IPS DF 6.9 (cell line): ENCODE results near the gene ARIH2.
A peak's percentile ranks its signal among the peaks of the same experiment; 100 is the strongest.

Experiments
- DNase-seq: peaks from one replicate; pipeline ENCODE4 v3.0.0-alpha.2; 2013; ENCODE audit warnings: low read depth, low spot score
- H3K27ac ChIP-seq: one replicate; pipeline ENCODE4 v1.5.1; 2013; ENCODE audit warnings: low read length, control low read depth
- H3K27me3 ChIP-seq: 2 replicates; pipeline ENCODE4 v1.6.1; 2013; ENCODE audit warnings: mild to moderate bottlenecking, low read length; ENCODE audit not compliant: control insufficient read depth, insufficient read depth
- H3K36me3 ChIP-seq: 2 replicates; pipeline ENCODE4 v1.6.1; 2013; ENCODE audit warnings: low read length; ENCODE audit not compliant: control insufficient read depth, insufficient read depth
- H3K4me1 ChIP-seq: 2 replicates; pipeline ENCODE4 v1.6.1; 2013; ENCODE audit warnings: low read length; ENCODE audit not compliant: control insufficient read depth, insufficient read depth
- H3K4me3 ChIP-seq: 2 replicates; pipeline ENCODE4 v1.5.1; 2013; ENCODE audit warnings: mild to moderate bottlenecking, low read length
- H3K9me3 ChIP-seq: 2 replicates; pipeline ENCODE4 v1.6.1; 2013; ENCODE audit warnings: low read length, inconsistent platforms; ENCODE audit not compliant: control insufficient read depth, insufficient read depth
- WGBS: extraction: QIAGEN DNeasy Blood & Tissue Kit; methylation state at CpG from one replicate; pipeline ENCODE4 v1.1.7; 2013; ENCODE audit warnings: mixed read lengths, missing lambda C conversion rate; ENCODE audit not compliant: insufficient read length, insufficient coverage; 5-methylcytosine and 5-hydroxymethylcytosine counted together

The ARIH2 gene

DNA sequence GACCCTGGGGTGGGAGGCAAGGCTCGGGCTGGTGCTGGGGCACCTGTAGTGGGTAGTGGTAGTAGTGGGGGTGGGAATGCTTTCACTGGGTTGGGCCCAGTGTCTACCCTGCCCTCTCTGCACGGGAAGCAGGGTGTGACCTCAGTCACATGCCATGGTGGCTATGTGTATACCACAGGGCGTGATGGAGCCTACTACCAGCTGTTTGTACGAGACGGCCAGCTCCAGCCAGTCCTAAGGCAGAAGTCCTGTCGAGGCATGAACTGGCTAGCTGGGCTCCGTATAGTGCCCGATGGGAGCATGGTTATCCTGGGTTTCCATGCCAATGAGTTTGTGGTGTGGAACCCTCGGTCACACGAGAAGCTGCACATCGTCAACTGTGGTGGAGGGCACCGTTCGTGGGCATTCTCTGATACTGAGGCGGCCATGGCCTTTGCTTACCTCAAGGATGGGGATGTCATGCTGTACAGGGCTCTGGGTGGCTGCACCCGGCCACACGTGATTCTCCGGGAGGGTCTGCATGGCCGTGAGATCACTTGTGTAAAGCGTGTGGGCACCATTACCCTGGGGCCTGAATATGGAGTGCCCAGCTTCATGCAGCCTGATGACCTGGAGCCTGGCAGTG, 94.6 kb downstream of the ARIH2 start:
- peaks cover 2% of the 10 kb centered on the region; the same call in 1 of the 2 replicates for H3K4me1 ChIP-seq
- H3K27ac ChIP-seq, result no peak overlapping the region
- no peaks in the 10 kb centered on the region for H3K27me3 ChIP-seq
- no CpG with 5 or more reads among the region's 19 CpGs for WGBS
- peaks cover 31% of the 10 kb centered on the region for H3K36me3 ChIP-seq
- DNase-seq, result no peak
- no peaks in the 10 kb centered on the region for H3K9me3 ChIP-seq
- no peak overlapping the region for H3K4me3 ChIP-seq

- peaks cover 31% of the 10 kb centered on the region for H3K36me3 ChIP-seq
- H3K4me3 ChIP-seq, result no peak overlapping the region
- no peak for DNase-seq
- no peak overlapping the region for H3K27ac ChIP-seq
- H3K4me1 ChIP-seq, result no peaks in the 10 kb centered on the region
- no CpG with 5 or more reads among the region's 24 CpGs for WGBS
- no peaks in the 10 kb centered on the region for H3K27me3 ChIP-seq
- no peaks in the 10 kb centered on the region for H3K9me3 ChIP-seq
Observed at GRCh38 chr3:49013738-49014660, 95.4 kb downstream of the ARIH2 start.

DNA sequence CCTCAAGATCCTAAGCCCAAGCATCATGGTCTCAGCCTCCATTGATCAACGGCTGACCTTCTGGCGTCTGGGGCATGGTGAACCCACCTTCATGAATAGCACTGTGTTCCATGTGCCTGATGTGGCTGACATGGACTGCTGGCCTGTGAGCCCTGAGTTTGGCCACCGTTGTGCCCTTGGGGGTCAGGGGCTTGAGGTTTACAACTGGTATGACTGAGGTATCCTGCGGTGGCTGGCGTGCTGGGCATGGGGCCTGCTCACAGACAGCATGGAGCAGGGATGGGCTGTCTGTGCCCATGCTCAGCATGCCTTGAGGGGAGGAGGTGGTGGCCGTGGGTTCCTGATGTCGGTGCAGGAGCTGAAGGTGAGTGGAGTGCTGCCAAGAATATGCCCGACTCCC, 96.4 kb downstream of the ARIH2 start:
- no peak for DNase-seq
- H3K4me1 ChIP-seq, result peaks cover 2% of the 10 kb centered on the region; the same call in 1 of the 2 replicates
- H3K9me3 ChIP-seq, result no peaks in the 10 kb centered on the region
- peaks cover 31% of the 10 kb centered on the region for H3K36me3 ChIP-seq
- no peak overlapping the region for H3K27ac ChIP-seq
- H3K27me3 ChIP-seq, result no peaks in the 10 kb centered on the region
- no CpG with 5 or more reads among the region's 8 CpGs for WGBS
- no peak overlapping the region for H3K4me3 ChIP-seq

DNA sequence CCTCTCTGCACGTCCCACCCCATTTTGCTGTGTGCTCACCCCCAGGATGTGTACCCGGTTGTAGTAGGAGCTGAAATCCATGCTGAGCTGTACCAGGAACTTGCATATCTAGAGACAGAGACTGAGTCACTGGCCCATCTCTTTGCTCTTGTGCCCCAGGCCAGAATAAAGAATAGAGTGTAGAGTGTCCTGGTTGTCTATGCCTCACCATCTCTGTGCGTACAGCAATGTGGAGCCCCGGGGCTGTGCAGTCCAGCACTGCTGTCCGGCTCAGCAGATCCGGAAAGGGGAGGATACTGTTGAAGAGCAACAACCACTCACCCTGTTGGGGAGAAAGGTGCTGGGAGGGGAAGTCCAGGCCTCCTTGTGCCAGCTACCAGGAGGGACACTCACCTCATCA, 97.1 kb downstream of the ARIH2 start:
- Histone ChIP-seq H3K27ac (no peak overlapping the region), H3K36me3 (peaks cover 31% of the 10 kb centered on the region), H3K4me1 (peaks cover 2% of the 10 kb centered on the region; the same call in 1 of the 2 replicates), H3K27me3 (no peaks in the 10 kb centered on the region), H3K9me3 (no peaks in the 10 kb centered on the region), H3K4me3 (no peak overlapping the region)
- WGBS, result no CpG with 5 or more reads among the region's 6 CpGs
- DNase-seq, result no peak

DNA sequence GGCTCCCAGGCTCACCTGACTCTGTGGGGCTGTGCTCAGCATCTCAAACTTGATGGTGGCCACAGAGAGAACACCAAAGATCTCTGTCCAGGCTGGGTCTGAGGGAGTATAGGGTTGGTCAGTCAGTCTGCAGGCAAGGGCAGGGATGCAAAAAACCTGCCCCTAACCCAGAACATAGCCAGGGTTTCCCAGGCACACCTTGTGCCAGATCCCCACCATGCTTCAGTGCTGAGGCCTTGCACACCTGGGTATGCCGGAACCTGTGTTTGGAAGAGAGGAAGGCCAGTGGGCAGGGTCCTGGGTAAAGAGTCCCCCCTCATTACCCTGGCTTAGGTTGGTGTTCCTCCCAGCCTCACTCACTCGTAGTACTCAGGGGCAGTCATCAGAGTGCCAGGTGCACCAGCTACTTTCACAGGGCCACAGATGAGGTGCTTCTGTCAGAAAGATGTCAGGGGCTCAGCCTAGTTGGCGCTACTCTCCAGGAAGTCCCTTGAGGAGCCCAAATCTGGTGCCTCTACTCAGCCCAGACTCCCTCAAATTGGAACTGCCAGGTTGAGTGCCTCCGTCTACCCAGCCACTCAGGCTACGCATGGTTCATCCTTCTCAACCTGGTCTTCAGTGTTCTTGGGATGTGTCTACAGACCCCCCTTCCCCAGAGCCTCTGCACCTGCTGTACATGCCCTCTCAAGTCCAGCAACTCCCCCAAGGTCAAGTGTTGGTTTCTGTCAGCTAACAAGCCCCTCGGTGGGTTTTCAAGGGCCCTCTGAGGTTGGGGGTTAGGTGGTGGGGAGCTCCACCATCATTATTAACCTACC, 98.0 kb downstream of the ARIH2 start:
- no CpG with 5 or more reads among the region's 6 CpGs for WGBS
- no peaks in the 10 kb centered on the region for H3K27me3 ChIP-seq
- peaks cover 2% of the 10 kb centered on the region; the same call in 1 of the 2 replicates for H3K4me1 ChIP-seq
- no peak for DNase-seq
- H3K36me3 ChIP-seq, result peaks cover 31% of the 10 kb centered on the region
- no peak overlapping the region for H3K4me3 ChIP-seq
- no peaks in the 10 kb centered on the region for H3K9me3 ChIP-seq
- no peak overlapping the region for H3K27ac ChIP-seq

DNA sequence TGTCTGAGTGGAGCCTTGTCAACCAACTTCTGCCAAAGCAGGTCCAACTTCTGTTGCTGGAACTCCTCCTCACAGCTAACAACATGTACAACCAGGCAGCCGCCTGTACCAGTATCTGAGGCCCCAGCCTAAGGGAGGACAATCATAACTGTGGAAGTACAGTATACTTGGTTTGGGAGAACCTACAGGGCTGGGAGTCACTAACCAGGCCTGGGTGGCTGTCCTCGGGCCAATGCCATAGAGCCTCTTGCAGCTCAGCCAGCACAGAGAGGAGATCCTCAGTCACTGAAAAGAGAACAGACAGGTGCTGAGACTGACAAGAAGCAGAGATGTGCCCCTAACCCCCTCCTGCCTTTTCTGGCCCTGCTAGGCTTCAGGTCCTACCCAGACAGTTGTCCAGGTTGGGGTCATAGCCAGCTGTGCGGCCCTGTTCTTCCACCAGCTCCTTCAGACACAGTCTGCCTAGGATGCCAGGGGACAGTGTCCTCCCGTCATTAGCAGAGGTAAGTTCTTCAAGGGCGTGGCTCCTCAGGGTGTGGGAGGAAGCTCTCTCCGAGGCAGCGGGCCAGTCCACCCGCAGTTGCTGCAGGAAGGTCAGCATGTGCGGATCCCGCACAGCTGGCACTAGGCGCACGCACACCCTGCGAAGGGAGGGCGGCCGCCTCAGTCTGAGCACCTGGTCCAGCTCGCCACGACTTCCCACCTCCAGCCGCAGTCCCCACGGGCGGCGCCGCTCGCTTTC, 98.8 kb downstream of the ARIH2 start:
- Histone ChIP-seq H3K36me3 (peaks cover 26% of the 10 kb centered on the region), H3K9me3 (no peaks in the 10 kb centered on the region), H3K27me3 (no peaks in the 10 kb centered on the region), H3K4me1 (peaks cover 2% of the 10 kb centered on the region; the same call in 1 of the 2 replicates), H3K4me3 (peak overlapping the region; percentile 52; the same call in 1 of the 2 replicates), H3K27ac (no peak overlapping the region)
- DNase-seq, result no peak
- WGBS, result no CpG with 5 or more reads among the region's 23 CpGs

- WGBS, result no CpG with 5 or more reads among the region's 85 CpGs
- peaks cover 19% of the 10 kb centered on the region for H3K36me3 ChIP-seq
- no peaks in the 10 kb centered on the region for H3K27me3 ChIP-seq
- H3K9me3 ChIP-seq, result no peaks in the 10 kb centered on the region
- peaks cover 2% of the 10 kb centered on the region; the same call in 1 of the 2 replicates for H3K4me1 ChIP-seq
- no peak within 1 kb of the TSS for H3K27ac ChIP-seq
- H3K4me3 ChIP-seq, result peak within 1 kb of the TSS; percentile 52
- peak; percentile 55 for DNase-seq
Observed at GRCh38 chr3:49017971-49018706, 99.5 kb downstream of the ARIH2 start, which contains the start of gene DALRD3. DALRD3 (minus strand) TSS chr3:49018580; CDS start chr3:49018564, 16 bp downstream.

DNA sequence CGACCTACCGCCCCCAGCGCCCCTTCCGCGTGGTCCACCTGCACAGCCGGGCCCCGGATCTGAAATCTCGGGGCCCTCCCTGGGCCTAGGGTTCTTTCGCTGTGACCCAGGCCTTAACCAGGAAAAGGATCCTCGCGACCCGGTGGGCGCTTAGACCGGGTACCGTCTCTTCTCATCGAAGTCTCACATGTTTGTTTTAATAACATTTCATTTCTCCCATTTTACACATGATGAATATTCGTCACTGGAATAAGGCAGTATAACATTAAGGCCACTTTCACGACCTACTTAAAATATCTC, 100.0 kb downstream of the ARIH2 start:
- H3K4me1 ChIP-seq, result peaks cover 2% of the 10 kb centered on the region; the same call in 1 of the 2 replicates
- WGBS, result no CpG with 5 or more reads among the region's 18 CpGs
- no peak for DNase-seq
- peak overlapping the region; percentile 52; the same call in 1 of the 2 replicates for H3K4me3 ChIP-seq
- H3K27ac ChIP-seq, result no peak overlapping the region
- H3K9me3 ChIP-seq, result no peaks in the 10 kb centered on the region
- no peaks in the 10 kb centered on the region for H3K27me3 ChIP-seq
- peaks cover 20% of the 10 kb centered on the region for H3K36me3 ChIP-seq

DNA sequence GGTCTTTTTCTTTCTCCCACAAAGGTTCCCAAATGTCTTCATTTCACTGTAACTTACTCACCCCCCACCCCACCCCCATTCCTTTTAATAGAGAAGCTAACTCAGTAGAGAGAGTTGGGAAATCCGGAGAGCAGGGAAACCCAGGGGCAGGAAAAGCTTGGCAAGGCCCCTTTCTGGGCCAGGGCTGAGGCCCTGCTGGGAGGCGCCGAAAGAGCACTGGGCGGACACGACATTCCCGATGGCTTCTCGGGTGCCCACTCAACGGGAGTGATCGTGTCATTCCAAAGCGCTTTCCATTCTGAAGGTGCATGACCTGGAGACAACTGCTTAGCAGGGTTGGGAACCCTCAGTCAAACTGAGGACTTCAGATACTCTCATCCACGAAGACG, 101.3 kb downstream of the ARIH2 start:
- Histone ChIP-seq H3K4me3 (peak overlapping the region; percentile 77; the same call in 1 of the 2 replicates), H3K9me3 (no peaks in the 10 kb centered on the region), H3K27me3 (no peaks in the 10 kb centered on the region), H3K4me1 (peaks cover 2% of the 10 kb centered on the region; the same call in 1 of the 2 replicates), H3K36me3 (peaks cover 24% of the 10 kb centered on the region), H3K27ac (no peak overlapping the region)
- DNase-seq, result no peak
- WGBS, result no CpG with 5 or more reads among the region's 12 CpGs
